ENCODE measurements around the gene MACROD1.
"Not testable (repeated sequence)": the region's sequence is repeated elsewhere in the genome, so short reads cannot be mapped to it uniquely, and the experiment has no call there.

The MACROD1 gene

DNA sequence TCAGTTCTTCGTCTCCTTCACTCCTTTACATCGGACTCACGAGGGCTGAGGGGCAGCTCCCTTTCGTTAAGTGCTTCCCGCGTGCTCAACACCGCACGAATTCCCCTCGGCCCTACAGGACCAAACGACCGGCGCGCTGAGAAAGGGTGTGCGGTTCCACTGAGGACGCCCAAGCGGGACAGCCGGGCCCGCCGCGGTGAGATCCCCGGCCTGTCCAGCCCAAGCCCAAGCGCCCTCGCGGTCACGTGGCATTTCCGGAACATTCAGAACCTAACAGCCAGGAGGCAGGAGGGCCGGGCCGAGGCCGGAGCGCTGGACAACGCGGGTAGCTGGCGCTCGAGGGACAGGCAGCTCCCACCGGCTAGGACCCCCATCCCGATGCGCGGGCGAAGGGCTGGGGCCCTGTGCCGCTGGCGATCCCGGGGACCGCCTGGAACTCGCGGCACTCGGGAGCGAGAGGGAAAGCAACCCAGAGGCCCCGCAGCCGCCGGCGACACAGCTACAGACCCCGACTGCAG, 19.3 kb upstream of the MACROD1 start:
- DNase-seq: peak; percentile 55

DNA sequence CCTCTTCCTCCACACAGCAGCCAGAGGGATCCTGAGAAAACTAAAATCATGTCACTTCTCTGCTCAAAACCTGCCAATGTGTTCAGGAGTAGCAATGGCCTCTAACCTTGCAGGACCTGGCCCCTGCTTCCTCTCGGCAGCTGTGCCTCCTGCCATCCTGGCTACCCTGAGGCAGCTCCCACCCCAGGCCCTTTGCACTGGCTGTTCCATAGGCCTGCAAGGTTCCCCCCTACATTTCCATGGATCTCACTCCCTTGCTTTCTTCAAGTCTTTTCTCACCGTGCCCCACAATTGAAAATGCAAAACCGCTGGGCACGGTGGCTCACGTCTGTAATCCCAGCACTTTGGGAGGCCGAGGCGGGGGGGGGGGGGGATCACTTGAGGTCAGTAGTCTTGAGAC, 18.0 kb upstream of the MACROD1 start:
- DNase-seq: no peak

DNA sequence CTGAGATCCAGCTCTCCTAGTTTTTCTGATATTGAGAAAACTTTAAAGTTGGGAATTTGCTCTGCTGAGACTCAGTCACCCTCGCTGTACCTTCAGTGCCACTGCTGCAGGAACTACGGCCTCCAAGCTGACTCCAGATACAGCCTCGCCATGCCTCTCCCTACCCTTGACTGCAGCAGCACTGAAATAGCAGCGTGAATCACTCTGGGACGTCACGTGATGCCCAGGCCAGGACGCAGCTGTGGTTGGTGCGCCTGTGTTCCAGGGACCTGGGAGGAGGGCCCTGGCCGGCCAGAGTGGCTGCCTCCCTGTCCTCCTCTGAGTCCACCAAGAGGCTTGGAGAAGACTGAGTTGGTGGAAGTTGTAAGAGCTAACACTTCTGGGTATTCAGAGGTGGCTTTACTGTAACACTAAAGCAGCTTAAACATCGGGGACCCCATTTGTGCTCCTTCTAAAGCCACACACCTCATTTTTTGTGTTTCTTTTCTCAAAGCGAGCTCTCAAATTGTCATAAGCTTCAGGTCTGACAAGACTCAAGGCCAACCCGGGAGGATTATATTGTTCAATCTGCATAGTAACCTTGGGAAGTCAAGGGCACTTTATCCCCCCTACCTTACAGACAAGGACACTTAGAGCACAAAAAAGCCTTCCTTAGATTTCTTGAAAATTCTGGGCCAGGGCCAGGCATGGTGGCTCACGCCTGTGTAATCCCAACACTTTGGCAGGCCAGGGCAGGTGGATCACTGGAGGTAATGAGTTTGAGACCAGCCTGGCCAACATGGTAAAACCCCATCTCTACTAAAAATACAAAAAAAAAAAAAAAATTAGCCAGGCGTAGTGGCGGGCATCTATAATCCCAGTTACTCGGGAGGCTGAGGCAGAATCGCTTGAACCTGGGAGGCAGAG, 15.8 kb upstream of the MACROD1 start:
- DNase-seq: peak; percentile 89

DNA sequence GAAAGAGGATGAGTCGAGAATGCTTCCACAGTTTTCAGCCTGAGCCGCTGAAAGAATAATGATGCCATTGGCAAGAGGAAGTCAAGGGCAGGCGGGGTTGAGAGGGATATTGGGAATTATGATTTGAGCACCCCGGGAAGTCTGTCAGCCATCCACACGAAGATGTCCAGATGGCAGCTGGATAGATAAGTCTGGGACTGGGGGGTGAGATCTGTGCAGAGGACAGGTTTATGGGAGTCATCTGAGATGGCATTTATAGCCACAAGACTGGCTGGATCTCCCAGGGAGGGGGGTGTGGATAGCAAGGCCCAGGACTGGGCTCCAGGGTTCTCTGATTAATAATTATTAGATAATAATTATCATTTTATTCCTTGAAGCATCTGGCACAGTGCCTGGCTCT, 15.0 kb upstream of the MACROD1 start:
- no peak for DNase-seq

DNA sequence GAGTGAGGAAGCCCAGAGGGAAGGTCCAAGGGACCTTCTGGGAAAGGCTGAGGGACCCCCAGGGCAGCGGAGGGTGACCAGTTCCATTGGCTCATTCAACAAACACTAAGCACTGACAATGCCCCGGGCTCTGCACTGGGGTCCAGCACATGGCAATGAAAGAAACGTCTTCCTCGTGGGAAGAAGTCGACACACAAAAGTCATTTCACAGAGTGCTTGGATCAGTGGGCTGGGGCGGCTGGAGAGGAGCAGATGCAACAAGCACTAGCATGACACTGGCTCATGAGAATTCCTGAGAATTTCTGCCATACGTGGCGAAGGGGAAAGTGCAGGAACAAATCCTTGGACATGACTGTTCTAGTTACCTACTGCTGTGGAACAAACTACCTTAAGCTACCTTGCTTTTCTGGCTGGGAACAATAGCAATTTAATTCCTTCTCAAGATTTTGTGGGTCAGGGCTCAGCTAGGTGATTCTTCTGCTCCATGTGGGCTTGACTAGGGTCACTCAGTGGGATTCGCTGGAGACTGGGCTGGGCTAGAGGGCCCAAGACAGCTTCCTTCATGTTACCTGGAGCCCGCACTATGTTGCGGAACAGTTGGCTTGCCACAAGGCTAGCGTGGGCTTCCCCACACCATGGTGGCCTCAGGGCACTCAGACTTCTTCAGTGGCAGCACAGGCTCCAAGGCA, 13.2 kb upstream of the MACROD1 start:
- no peak for DNase-seq

DNA sequence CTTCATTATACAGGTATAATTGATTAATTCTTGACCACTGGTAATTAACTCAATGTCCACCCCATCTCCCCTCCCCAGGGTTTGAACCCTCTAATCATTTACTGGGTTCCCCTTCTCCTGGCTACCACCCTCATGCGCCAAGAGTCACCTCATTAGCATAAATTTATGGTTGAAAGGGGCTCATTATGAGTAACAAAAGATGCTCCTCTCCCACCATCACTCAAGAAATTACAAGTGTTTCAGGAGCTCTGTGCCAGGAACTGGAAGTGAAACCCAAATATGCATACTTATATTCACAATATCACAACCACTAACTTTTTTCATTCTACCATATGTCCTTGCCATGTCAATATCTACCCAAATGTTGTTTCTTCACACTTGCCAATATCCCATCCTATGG, 12.3 kb upstream of the MACROD1 start:
- peak; percentile 76 for DNase-seq

DNA sequence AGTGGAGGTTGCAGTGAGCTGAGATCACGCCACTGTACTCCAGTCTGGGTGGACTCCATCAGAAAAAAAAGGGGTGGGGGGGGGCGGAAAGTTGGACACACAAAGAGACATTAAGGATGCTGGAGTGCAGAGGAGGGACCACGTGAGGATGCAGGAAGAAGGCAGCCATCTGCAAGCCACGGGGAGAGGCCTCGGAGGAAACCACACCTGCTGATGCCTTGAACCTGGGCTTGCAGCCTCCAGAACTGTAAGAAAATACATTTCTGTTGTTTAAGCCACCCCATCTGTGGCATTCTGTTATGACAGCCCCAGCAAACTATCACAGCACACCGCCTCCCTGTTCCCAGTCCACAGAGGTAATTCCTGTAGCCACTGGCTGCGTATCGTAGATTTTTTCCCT, 10.8 kb upstream of the MACROD1 start:
- DNase-seq: no peak

DNA sequence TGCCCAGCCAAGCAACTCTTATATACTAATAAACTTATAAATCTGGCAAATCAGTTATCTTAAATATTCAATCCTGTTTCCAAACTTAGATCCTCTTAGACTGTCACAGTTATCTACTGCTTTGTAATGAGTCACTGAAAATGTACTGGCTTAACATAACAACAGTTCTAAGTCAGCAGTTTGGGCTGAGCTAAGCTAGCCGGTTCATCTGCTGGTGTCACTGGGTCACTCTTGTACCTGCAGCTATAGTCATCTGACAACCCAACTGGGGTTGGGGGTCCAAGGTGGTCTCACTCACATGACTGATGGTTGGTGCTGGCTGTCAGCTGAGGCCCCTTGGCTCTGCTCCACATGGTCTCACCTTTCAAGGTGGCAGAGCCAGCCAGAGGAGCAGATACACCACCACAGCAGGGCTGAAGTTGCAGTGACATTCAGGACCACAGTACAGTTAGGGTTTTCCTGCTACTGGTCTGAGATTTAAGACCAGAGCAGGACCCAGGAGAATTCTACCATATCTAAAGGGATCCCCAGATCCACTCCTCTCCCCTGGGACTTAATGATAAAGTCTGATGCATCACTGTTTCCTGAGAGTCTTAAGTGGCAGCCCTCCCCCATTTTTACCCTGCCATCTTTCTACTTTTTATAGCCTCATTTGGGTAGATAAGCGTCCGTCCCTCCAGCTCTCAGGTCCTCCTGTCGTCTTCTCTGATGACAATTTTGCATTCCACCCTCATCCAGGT, 7.9 kb upstream of the MACROD1 start:
- DNase-seq: no peak

DNA sequence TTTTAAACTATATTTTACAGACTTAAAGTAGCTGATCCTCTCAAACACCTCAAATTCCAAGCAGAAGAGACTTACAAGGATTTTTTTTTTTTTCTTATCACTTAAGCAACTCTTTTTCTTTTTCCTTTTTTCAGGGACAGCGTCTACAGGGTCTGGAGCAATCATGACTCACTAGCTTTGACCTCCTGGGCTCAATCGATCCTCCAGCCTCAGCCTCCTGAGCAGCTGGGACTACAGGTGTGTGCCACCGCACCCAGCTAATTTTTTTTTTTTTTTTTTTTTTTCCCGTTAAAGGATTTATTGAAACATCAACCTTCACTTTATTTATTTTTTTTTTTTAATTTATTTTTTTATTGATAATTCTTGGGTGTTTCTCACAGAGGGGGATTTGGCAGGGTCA, 4.5 kb upstream of the MACROD1 start:
- DNase-seq: no peak

DNA sequence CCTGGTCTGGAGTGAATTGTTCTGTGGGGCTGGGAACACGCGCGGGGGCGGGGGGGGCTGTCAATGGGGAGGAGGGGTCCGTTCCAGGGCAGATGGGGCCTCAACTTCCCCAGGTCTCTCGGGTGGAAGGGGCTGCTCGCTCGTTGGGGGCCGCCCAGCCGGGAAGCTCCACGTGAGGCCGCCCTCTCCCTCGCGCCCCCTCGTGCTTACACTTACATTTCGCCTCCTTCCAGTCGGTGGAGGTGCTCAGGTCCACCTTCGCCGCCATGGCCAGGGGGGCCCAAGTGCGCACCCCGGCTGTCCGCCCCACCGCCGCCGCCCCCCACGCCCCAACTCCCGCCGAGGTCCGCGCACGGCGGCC, 452 bp downstream of the MACROD1 start:
- no peak for DNase-seq

DNA sequence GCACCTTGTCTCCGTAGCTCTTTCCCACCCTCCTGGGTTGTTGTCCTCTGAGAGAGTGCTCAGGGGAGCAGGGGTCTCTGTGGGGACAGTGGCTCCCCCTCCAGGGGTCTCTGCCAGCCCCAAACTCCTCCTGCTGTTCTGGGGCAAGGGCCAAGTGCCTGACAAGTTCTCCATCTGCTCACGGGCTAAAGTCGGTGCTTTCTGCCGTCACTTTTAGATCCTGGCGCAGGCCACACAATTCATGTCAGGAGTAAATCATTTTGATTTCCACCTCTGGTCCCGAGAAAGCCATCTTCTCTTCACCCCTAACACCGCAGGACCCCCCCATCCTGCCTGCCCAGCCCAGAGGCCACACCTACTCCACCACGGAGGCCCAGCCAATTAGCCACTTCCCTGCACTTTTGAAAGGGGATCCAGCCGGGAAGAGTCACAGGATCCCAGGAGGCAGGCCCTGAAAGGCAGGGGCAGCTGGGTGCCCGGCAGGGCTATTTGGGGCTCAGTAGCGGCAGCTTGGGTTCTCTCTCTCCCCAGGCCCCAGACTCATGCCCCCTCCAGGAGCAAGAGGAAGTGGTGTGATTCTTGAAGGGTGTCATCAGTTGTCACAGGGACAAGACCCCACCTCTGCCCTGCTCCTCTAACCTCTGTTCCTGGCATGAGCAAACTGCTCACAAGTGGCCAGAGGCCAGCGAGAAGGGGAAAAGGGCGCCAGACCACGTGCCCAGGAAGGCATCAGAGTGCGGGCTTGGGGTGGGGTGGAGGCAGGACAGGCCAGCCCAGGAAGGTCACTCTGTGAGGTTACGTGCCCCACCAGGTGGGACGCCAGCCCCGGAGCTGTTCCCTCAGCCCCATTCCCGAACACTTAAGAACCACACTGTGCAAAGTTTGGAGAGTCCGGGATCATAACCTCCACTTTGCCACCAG, 1.3 kb downstream of the MACROD1 start:
- no peak for DNase-seq

DNA sequence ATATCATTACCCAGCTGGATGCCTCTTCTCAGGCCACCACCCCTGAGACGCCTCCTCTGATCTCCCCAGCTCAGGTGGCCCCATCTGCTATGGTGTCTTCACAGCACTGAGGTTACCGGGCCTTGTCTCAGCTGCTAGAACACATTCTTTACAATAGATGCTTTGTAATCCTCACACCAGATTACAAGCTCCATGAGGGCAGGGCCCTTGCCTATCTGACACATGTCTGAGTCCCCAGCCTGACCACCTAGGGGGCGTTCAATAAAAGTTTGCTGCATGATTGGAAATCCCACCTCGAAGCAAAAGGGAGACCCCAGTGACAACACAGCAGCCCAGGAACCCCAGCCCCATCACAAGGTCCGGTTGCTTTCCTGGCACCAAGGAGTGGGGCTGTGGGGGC, 2.0 kb downstream of the MACROD1 start:
- DNase-seq: no peak

DNA sequence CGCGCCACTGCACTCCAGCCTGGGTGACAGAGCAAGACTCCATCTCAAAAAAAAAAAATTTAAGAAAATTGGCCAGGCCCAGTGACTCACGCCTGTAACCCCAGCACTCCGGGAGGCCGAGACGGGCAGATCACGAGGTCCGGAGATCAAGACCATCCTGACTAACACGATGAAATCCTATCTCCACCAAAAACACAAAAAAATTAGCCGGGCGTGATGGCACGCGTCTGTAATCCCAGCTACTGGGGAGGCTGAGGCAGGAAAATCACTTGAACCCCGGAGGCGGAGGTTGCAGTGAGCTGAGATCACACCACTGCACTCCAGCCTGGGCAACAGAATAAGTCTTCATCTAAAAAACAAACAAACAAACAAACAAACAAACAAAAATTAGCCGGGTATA, 3.1 kb downstream of the MACROD1 start:
- not testable (repeated sequence) for DNase-seq

DNA sequence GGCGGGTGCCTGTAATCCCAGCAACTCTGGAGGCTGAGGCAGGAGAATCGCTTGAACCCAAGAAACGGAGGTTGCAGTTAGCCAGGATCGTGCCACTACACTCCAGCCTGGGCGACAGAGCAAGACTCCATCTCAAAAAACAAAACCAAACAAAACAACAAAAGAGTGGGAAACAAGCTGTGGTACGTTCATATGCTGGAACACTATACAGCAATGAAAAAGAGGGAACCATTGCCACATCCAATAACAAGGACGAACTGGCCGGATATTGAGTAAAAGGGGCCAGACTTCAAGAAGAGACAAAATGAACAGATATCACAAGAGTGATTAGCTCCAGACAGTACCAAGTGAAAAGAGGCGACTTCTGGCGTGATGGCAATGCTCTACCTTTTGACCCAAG, 4.9 kb downstream of the MACROD1 start:
- no peak for DNase-seq

DNA sequence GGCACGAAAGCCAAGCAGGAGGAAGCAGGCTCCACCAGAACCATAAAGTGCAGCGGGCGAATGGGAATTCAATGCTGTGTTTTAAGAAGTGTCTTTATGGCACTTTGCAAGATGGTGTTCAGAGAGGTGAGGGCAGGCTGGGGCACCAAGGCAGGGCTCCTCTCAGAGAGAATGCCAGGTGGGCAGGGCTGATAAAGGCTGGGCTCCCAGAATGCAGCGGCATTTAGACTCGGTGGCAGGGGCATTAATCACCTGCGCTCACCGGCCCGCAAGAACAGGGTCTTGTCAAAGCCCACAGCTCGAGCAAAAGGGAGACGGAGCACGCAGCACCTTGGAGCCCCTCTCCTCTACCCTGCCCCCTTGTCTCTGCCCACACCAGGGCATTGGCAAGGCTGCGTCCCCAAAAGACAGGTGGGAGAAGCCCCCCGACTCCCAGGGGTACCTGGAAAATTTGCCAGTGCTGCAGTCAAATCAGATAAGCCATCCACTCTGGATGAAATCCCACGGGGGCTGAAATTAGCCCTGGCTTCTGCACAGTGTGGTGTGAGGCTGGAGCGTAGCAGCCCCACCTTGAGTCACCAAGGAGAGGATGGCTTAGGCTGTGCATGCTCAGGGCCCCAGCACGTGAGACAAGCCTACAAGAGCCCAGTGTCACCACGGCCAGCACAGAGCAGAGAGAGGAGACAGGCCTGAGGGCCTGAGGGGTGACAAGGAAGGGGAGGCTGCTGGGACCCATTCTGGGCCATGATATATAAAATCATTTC, 8.1 kb downstream of the MACROD1 start:
- DNase-seq: no peak

DNA sequence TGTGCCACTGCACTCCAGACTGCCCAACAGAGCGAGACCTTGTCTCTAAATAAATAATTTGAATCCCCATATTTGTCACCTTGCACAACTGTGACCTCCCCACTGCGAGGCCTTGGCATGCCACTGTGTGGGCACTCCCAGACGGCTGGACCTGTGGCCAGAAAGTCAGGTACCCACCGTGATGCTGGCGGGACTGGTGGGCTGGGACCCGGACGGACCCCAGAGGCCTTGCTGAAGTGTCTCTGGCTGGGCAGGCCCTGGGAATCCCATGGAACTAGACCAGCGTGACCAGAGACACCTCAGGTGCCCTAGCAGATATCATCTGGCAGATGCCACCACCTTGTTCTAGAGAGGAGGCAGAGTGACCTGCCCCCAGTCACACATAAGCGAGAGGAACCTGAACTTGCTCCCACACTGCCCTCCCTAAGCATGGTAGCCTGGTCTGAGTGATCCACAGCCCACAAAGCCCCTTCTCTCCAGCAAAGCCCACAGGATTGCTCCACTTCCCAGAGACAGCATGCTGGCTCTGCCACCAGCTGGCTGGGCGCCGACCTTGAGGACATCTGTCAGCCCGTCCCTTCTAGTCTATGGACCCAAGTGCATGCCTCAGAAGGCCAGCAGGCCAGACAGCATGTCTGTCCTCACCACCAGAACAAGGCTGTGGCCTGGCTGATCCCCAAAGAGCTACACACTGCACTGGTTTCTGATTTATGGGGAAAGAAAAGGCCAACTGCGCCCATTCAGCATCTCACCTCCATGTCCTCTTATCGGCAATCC, 9.5 kb downstream of the MACROD1 start:
- DNase-seq: no peak

DNA sequence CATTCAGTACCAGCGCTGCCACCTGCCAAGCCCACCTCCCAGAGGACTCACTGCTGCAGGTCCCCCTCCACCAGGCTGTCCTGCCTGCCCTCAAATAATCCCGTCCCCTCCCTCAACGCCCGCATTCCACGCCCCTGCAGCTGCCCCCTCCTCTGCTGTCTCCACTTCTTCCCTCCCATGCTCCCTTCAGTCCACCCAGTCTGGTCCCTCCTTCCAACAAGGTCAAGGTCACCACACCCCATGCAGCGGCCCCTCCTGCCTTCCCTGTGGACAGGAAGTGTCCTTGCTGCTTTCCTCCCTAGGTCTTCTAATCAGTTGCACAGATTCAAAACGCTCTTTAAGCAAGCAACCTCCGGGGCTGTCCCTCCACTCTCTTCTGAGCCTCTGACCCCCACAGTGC, 12.1 kb downstream of the MACROD1 start:
- no peak for DNase-seq

DNA sequence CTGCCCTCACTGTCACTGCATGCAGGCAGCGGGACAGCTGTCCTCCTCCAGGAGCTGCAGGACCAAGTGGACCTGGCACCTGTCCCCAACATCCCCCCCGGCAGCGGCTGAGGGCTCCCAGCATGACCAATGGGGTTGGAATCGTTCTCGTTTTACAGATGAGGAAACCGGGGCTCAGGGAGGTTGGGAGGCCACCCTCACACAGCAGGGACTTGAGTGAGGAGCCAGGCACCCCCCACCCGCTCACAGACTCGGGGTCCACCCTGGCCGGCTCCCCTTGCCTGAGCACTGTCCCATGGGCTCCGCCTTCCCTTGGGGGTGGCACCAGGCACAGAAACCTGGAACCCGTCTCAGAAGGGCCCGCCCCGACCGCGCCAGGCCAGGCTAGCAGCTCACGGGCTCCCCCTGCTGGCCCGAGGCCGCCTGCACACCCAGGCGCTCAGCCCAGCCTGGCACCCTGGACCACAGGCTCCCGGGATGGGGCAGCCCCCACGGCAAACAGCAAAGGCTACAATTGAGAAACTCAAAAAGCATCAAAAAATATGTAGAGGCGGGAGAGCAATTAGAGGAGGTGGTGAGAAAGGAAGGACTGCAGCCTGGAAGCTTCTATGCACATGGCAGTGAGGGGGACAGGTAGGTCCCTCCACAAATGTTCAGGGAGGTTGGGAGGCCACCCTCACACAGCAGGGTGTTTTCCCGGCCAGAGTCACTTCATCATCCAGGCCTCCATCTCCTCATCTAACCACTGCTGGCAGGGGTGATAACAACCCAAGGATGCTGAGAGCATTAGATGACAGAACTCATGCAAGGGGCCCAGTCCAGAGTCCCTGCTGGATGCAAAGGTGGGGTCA, 12.8 kb downstream of the MACROD1 start:
- peak; percentile 40 for DNase-seq

DNA sequence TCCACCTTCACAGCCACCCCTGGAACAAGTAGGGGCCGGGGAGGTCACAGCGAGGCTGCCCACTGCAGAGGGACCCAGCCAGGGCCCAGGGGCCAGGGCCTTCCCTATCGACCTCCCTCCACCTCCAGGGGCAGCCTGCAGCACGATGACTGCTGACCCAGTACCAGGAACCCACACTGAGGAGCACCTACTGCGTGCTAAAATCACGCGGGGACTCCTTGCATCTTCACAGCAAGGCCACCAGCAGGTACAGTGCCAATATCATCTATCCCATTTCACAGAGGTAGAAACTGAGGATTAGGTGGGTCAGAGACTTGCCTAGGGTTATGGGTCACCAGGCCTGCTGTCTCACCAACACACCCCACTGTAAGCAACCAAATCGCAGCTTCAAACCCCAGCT, 14.6 kb downstream of the MACROD1 start:
- no peak for DNase-seq

All from MV-4-11 (cell line).